ENCODE results near the gene PCSK6. TPM values are rescaled to one million over a fixed set of nuclear protein-coding genes. Genes with fewer than 3 reads are reported as not detected.

Gene PCSK6
- polyA plus RNA-seq, 3 donors = 0.05 to 0.10 TPM; not detected in 1

GRCh38 chr15:101463270-101463669, 26.2 kb downstream of the PCSK6 start:
- intact Hi-C loops (cut with micrococcal nuclease) = no loop called here
- peaks cover 0 to 3% of the 10 kb centered on the region in 2 donors for H3K27me3 ChIP-seq (ENCODE audit: control insufficient read depth in 2 of 2, insufficient read depth in 2 of 2, low read length in 2 of 2)
- no peak overlapping the region for H3K27ac Mint-ChIP-seq
- no peaks in the 10 kb centered on the region for H3K79me2 ChIP-seq (ENCODE audit: insufficient read depth, low read length)
- no peak for DNase-seq
- peaks cover 9 to 16% (median 11%) of the 10 kb centered on the region in 3 donors for H3K27me3 Mint-ChIP-seq (ENCODE audit: low read depth in 3 of 3)
- H3K4me1 ChIP-seq (ENCODE audit: control insufficient read depth in 1 of 2, insufficient read depth in 2 of 2, low read length in 2 of 2) = no peaks in the 10 kb centered on the region
- peaks cover 0 to 11% (median 2%) of the 10 kb centered on the region in 7 donors for H3K9me3 Mint-ChIP-seq
- H3K4me3 ChIP-seq (replicated peaks in 1 of 3; ENCODE audit: low read depth in 2 of 3, low read length in 3 of 3) = no peak overlapping the region
- H3K36me3 Mint-ChIP-seq = no peaks in the 10 kb centered on the region
- WGBS (ENCODE audit: insufficient coverage) = 63% methylated on average over 4 of the region's 8 CpGs
- no peak overlapping the region for H3K4me2 ChIP-seq (replicated peaks; ENCODE audit: extremely low read depth, low read length, poor library complexity, severe bottlenecking)
- no peaks in the 10 kb centered on the region for H3K9me3 ChIP-seq (replicated peaks in 1 of 2; ENCODE audit: control insufficient read depth in 1 of 2, insufficient read depth in 1 of 2, low read length in 2 of 2)
- H3K9ac ChIP-seq (ENCODE audit: insufficient read depth, low read length, poor library complexity, severe bottlenecking) = no peak overlapping the region
- no peak overlapping the region for H2AFZ ChIP-seq (ENCODE audit: insufficient read depth, low read depth, low read length, poor library complexity, severe bottlenecking)
- H3K4me3 Mint-ChIP-seq = no peak overlapping the region
- H3K27ac ChIP-seq (ENCODE audit: low read depth in 1 of 2, low read length in 2 of 2) = no peak overlapping the region
- no peaks in the 10 kb centered on the region for H3K36me3 ChIP-seq (replicated peaks in 1 of 2; ENCODE audit: control insufficient read depth in 1 of 2, insufficient read depth in 2 of 2, low read length in 2 of 2)
- H3K4me1 Mint-ChIP-seq = no peaks in the 10 kb centered on the region
- H4K20me1 ChIP-seq (ENCODE audit: insufficient read depth, low read length) = no peaks in the 10 kb centered on the region
- TF ChIP-seq CTCF (IDR thresholded peaks at IDR 0.05) = no peak

- Mint-ChIP-seq H3K4me3 (no peak overlapping the region), H3K4me1 (peaks cover 6% of the 10 kb centered on the region), H3K36me3 (no peaks in the 10 kb centered on the region), H3K9me3 (peaks cover 0 to 9% (median 2%) of the 10 kb centered on the region in 7 donors), H3K27ac (no peak overlapping the region), H3K27me3 (ENCODE audit: low read depth in 3 of 3) (peaks cover 5 to 16% (median 12%) of the 10 kb centered on the region in 3 donors)
- Histone ChIP-seq H3K36me3 (replicated peaks in 1 of 2; ENCODE audit: control insufficient read depth in 1 of 2, insufficient read depth in 2 of 2, low read length in 2 of 2) (no peaks in the 10 kb centered on the region), H2AFZ (ENCODE audit: insufficient read depth, low read depth, low read length, poor library complexity, severe bottlenecking) (no peak overlapping the region), H3K27ac (ENCODE audit: low read depth in 1 of 2, low read length in 2 of 2) (no peak overlapping the region), H3K9me3 (replicated peaks in 1 of 2; ENCODE audit: control insufficient read depth in 1 of 2, insufficient read depth in 1 of 2, low read length in 2 of 2) (no peaks in the 10 kb centered on the region), H3K4me1 (ENCODE audit: control insufficient read depth in 1 of 2, insufficient read depth in 2 of 2, low read length in 2 of 2) (peaks cover 6% of the 10 kb centered on the region in 2 donors), H4K20me1 (ENCODE audit: insufficient read depth, low read length) (no peaks in the 10 kb centered on the region), H3K4me3 (replicated peaks in 1 of 3; ENCODE audit: low read depth in 2 of 3, low read length in 3 of 3) (no peak overlapping the region), H3K27me3 (ENCODE audit: control insufficient read depth in 2 of 2, insufficient read depth in 2 of 2, low read length in 2 of 2) (peaks cover 0 to 3% of the 10 kb centered on the region in 2 donors), H3K9ac (ENCODE audit: insufficient read depth, low read length, poor library complexity, severe bottlenecking) (no peak overlapping the region), H3K4me2 (replicated peaks; ENCODE audit: extremely low read depth, low read length, poor library complexity, severe bottlenecking) (no peak overlapping the region), H3K79me2 (ENCODE audit: insufficient read depth, low read length) (no peaks in the 10 kb centered on the region)
- WGBS (ENCODE audit: insufficient coverage) = no CpG with 5 or more reads among the region's 4 CpGs
- intact Hi-C loops (cut with micrococcal nuclease) = no loop called here
- TF ChIP-seq CTCF (IDR thresholded peaks at IDR 0.05) = no peak
- DNase-seq = no peak
These were observed 28.4 kb downstream of the PCSK6 start for GRCh38 chr15:101461097-101461496.

All from CD14-positive monocyte (primary cell).